Activated naive CD8-positive, alpha-beta T cell treated with anti-CD3 and anti-CD28 coated beads, Interleukin-2, amount 10 ng/mL, durations not matched to agents 7 days and 5 days (primary cell): ENCODE measurements around the gene OSBPL5. TPM values are rescaled to one million over a fixed set of nuclear protein-coding genes. Genes with fewer than 3 reads are reported as not detected.

Source experiments
- ATAC-seq: fragments of 150-1000 bp; cut with Tn5 transposase; one replicate; pipeline ENCODE4 v1.10.0; 2021; ENCODE audit warnings: low read depth, moderate library complexity
- POLR2A ChIA-PET: fragments of 350-600 bp; sonication (Branson Sonifier 250); formaldehyde crosslinking; loops from one replicate; lab custom pipeline; 2021; ENCODE audit warnings: antibody characterized with exemption; lab: Charles Lee
- DNase-seq: peaks from one replicate; pipeline ENCODE4 v3.0.0; 2021
- H3K27ac Mint-ChIP-seq: one replicate; pipeline ENCODE4 v1.8.0; 2022; ENCODE audit warnings: mild to moderate bottlenecking, mixed read lengths
- H3K27me3 Mint-ChIP-seq: one replicate; pipeline ENCODE4 v1.8.0; 2022; ENCODE audit warnings: mild to moderate bottlenecking, moderate library complexity, mixed read lengths
- H3K36me3 Mint-ChIP-seq: one replicate; pipeline ENCODE4 v1.8.0; 2021; ENCODE audit warnings: mild to moderate bottlenecking, mixed read lengths
- H3K4me1 Mint-ChIP-seq: one replicate; pipeline ENCODE4 v1.8.0; 2021; ENCODE audit warnings: mixed read lengths
- H3K4me3 Mint-ChIP-seq: one replicate; pipeline ENCODE4 v1.8.0; 2022; ENCODE audit warnings: mild to moderate bottlenecking, moderate library complexity, mixed read lengths
- H3K9me3 Mint-ChIP-seq: one replicate; pipeline ENCODE4 v1.8.0; 2021; ENCODE audit warnings: mixed read lengths
- total RNA-seq, 2 experiments: library from RNA; stranded (reverse); gene quantifications; one replicate each; pipeline ENCODE4 v1.2.3, GENCODE V29; 2021

OSBPL5 gene
- total RNA-seq, 2 experiments from 2014 or later: 13.0 to 13.2 TPM

- POLR2A ChIA-PET: no interaction called here
- Mint-ChIP-seq H3K27ac (no peak overlapping the region), H3K4me3 (no peak overlapping the region), H3K9me3 (no peaks in the 10 kb centered on the region), H3K36me3 (peaks cover 2% of the 10 kb centered on the region), H3K4me1 (peaks cover 15% of the 10 kb centered on the region), H3K27me3 (peaks cover 8% of the 10 kb centered on the region)
- DNase-seq (peak; percentile 33), ATAC-seq (peak; percentile 13)
Measured at GRCh38 chr11:3160252-3161031, 4.7 kb downstream of the OSBPL5 start.

GRCh38 chr11:3159296-3160190, 5.6 kb downstream of the OSBPL5 start:
- H3K36me3 Mint-ChIP-seq: peaks cover 2% of the 10 kb centered on the region
- peaks cover 8% of the 10 kb centered on the region for H3K27me3 Mint-ChIP-seq
- ATAC-seq: no peak

GRCh38 chr11:3158821-3159220, 6.3 kb downstream of the OSBPL5 start:
- Mint-ChIP-seq H3K4me1 (peaks cover 13% of the 10 kb centered on the region), H3K36me3 (peaks cover 2% of the 10 kb centered on the region), H3K27ac (no peak overlapping the region), H3K27me3 (peaks cover 8% of the 10 kb centered on the region), H3K9me3 (no peaks in the 10 kb centered on the region), H3K4me3 (no peak overlapping the region)
- ATAC-seq: no peak
- POLR2A ChIA-PET: no interaction called here
- DNase-seq: no peak

More at GRCh38 chr11:3159296-3160190, 5.6 kb downstream of the OSBPL5 start:
- no peaks in the 10 kb centered on the region for H3K9me3 Mint-ChIP-seq
- no peak overlapping the region for H3K27ac Mint-ChIP-seq
- POLR2A ChIA-PET: no interaction called here
- peak; percentile 24 for DNase-seq
- H3K4me3 Mint-ChIP-seq: no peak overlapping the region
- peaks cover 15% of the 10 kb centered on the region for H3K4me1 Mint-ChIP-seq

GRCh38 chr11:3158131-3158591, 6.9 kb downstream of the OSBPL5 start:
- Mint-ChIP-seq H3K4me1 (peaks cover 10% of the 10 kb centered on the region), H3K27me3 (peaks cover 8% of the 10 kb centered on the region), H3K36me3 (peaks cover 2% of the 10 kb centered on the region), H3K9me3 (no peaks in the 10 kb centered on the region), H3K4me3 (no peak overlapping the region), H3K27ac (no peak overlapping the region)
- no peak for ATAC-seq
- POLR2A ChIA-PET: no interaction called here
- peak; percentile 22 for DNase-seq

- H3K9me3 Mint-ChIP-seq: no peaks in the 10 kb centered on the region
- H3K27ac Mint-ChIP-seq: peak overlapping the region; percentile 42
- DNase-seq: peak; percentile 52
- POLR2A ChIA-PET: interaction anchor here (0.6 kb wide), 1 partner anchor 59 kb away, joined by 7 read pairs; no protein-coding TSS in a partner anchor
- peaks cover 2% of the 10 kb centered on the region for H3K36me3 Mint-ChIP-seq
- ATAC-seq: peak; percentile 82
- peaks cover 8% of the 10 kb centered on the region for H3K27me3 Mint-ChIP-seq
- peaks cover 8% of the 10 kb centered on the region for H3K4me1 Mint-ChIP-seq
- peak overlapping the region; percentile 25 for H3K4me3 Mint-ChIP-seq
Measured at GRCh38 chr11:3157381-3158130, 7.6 kb downstream of the OSBPL5 start.

GRCh38 chr11:3156661-3157311, 8.3 kb downstream of the OSBPL5 start:
- DNase-seq (peak; percentile 23), ATAC-seq (no peak)
- H3K27ac Mint-ChIP-seq: peak overlapping the region; percentile 24
- H3K27me3 Mint-ChIP-seq: peaks cover 8% of the 10 kb centered on the region
- peaks cover 8% of the 10 kb centered on the region for H3K4me1 Mint-ChIP-seq
- POLR2A ChIA-PET: interaction anchor here (0.6 kb wide), 1 partner anchor 59 kb away, joined by 7 read pairs; no protein-coding TSS in a partner anchor
- no peaks in the 10 kb centered on the region for H3K9me3 Mint-ChIP-seq
- H3K4me3 Mint-ChIP-seq: peak overlapping the region; percentile 25
- peaks cover 2% of the 10 kb centered on the region for H3K36me3 Mint-ChIP-seq

GRCh38 chr11:3156282-3156660, 8.8 kb downstream of the OSBPL5 start:
- no peak for DNase-seq
- H3K4me1 Mint-ChIP-seq: peaks cover 8% of the 10 kb centered on the region
- H3K4me3 Mint-ChIP-seq: no peak overlapping the region
- no peak for ATAC-seq
- H3K36me3 Mint-ChIP-seq: peaks cover 2% of the 10 kb centered on the region
- H3K9me3 Mint-ChIP-seq: no peaks in the 10 kb centered on the region
- POLR2A ChIA-PET: no interaction called here
- H3K27ac Mint-ChIP-seq: no peak overlapping the region
- H3K27me3 Mint-ChIP-seq: peaks cover 8% of the 10 kb centered on the region

GRCh38 chr11:3155691-3156258, 9.3 kb downstream of the OSBPL5 start:
- ATAC-seq (no peak), DNase-seq (no peak)
- no peak overlapping the region for H3K27ac Mint-ChIP-seq
- peaks cover 8% of the 10 kb centered on the region for H3K4me1 Mint-ChIP-seq
- peaks cover 4% of the 10 kb centered on the region for H3K27me3 Mint-ChIP-seq
- H3K36me3 Mint-ChIP-seq: peaks cover 2% of the 10 kb centered on the region
- no peaks in the 10 kb centered on the region for H3K9me3 Mint-ChIP-seq
- POLR2A ChIA-PET: no interaction called here
- no peak overlapping the region for H3K4me3 Mint-ChIP-seq

- H3K27ac Mint-ChIP-seq: no peak overlapping the region
- H3K4me1 Mint-ChIP-seq: peaks cover 8% of the 10 kb centered on the region
- no peak for ATAC-seq
- H3K27me3 Mint-ChIP-seq: peaks cover 2% of the 10 kb centered on the region
- DNase-seq: no peak
- POLR2A ChIA-PET: no interaction called here
- H3K9me3 Mint-ChIP-seq: no peaks in the 10 kb centered on the region
- H3K4me3 Mint-ChIP-seq: no peak overlapping the region
- H3K36me3 Mint-ChIP-seq: peaks cover 2% of the 10 kb centered on the region
Measured at GRCh38 chr11:3155216-3155615, 9.9 kb downstream of the OSBPL5 start.

- Mint-ChIP-seq H3K27me3 (no peaks in the 10 kb centered on the region), H3K4me1 (peaks cover 8% of the 10 kb centered on the region), H3K36me3 (peaks cover 2% of the 10 kb centered on the region), H3K4me3 (no peak overlapping the region), H3K27ac (no peak overlapping the region), H3K9me3 (no peaks in the 10 kb centered on the region)
- ATAC-seq: no peak
- DNase-seq: no peak
- POLR2A ChIA-PET: no interaction called here
Measured at GRCh38 chr11:3154001-3154599, 11.0 kb downstream of the OSBPL5 start.

- H3K27ac Mint-ChIP-seq: no peak overlapping the region
- ATAC-seq (no peak), DNase-seq (no peak)
- peaks cover 7% of the 10 kb centered on the region for H3K4me1 Mint-ChIP-seq
- no peaks in the 10 kb centered on the region for H3K27me3 Mint-ChIP-seq
- POLR2A ChIA-PET: no interaction called here
- no peak overlapping the region for H3K4me3 Mint-ChIP-seq
- no peaks in the 10 kb centered on the region for H3K9me3 Mint-ChIP-seq
- H3K36me3 Mint-ChIP-seq: peaks cover 1% of the 10 kb centered on the region
Measured at GRCh38 chr11:3153291-3153861, 11.7 kb downstream of the OSBPL5 start.
